OCI-LY1 (cell line): ENCODE measurements around the gene IL1RAPL1.

ENCODE experiments used
- H2AFZ ChIP-seq: fragments of 200-600 bp; sonication (generic), shearing (Covaris generic); 2 replicates; pipeline ENCODE4 v1.6.0; 2014; ENCODE audit warnings: antibody characterized with exemption, mild to moderate bottlenecking, low read length
- H3F3A ChIP-seq: fragments of 200-600 bp; sonication (generic), shearing (Covaris generic); 2 replicates; pipeline ENCODE4 v1.6.0; 2014; ENCODE audit warnings: mild to moderate bottlenecking, antibody characterized with exemption, low read length, moderate library complexity; ENCODE audit not compliant: insufficient read depth
- H3K27ac ChIP-seq: fragments of 200-600 bp; sonication (generic); 2 replicates; pipeline ENCODE4 v1.5.1; 2014; ENCODE audit warnings: low read length, mixed run types, mild to moderate bottlenecking, low read depth; ENCODE audit not compliant: poor library complexity, severe bottlenecking
- H3K27me3 ChIP-seq: fragments of 200-600 bp; sonication (generic); 2 replicates; pipeline ENCODE4 v1.6.0; 2014; ENCODE audit warnings: antibody characterized with exemption, mild to moderate bottlenecking, low read length, moderate library complexity; ENCODE audit not compliant: insufficient read depth
- H3K36me3 ChIP-seq: fragments of 200-600 bp; sonication (generic); 2 replicates; pipeline ENCODE4 v1.6.1; 2014; ENCODE audit warnings: mild to moderate bottlenecking, antibody characterized with exemption, low read length, moderate library complexity, mixed read lengths; ENCODE audit not compliant: insufficient read depth
- H3K4me1 ChIP-seq: fragments of 200-600 bp; sonication (generic); 2 replicates; pipeline ENCODE4 v1.5.1; 2014; ENCODE audit warnings: mild to moderate bottlenecking, low read length, moderate library complexity; ENCODE audit not compliant: insufficient read depth, severe bottlenecking
- H3K4me2 ChIP-seq: fragments of 200-600 bp; sonication (generic), shearing (Covaris generic); 2 replicates; pipeline ENCODE4 v1.6.1; 2014; ENCODE audit warnings: low read length
- H3K4me3 ChIP-seq: fragments of 200-600 bp; sonication (generic); 2 replicates; pipeline ENCODE4 v1.5.1; 2014; ENCODE audit warnings: low read length, low read depth, mild to moderate bottlenecking, mixed read lengths; ENCODE audit not compliant: poor library complexity, severe bottlenecking
- H3K79me2 ChIP-seq: fragments of 200-600 bp; shearing (Covaris generic); 2 replicates; pipeline ENCODE4 v1.6.1; 2016; ENCODE audit warnings: mixed run types, low read length, mixed read lengths; ENCODE audit not compliant: insufficient read depth
- H3K9ac ChIP-seq: fragments of 200-600 bp; sonication (generic), shearing (Covaris generic); 2 replicates; pipeline ENCODE4 v1.6.1; 2014; ENCODE audit warnings: mild to moderate bottlenecking, low read length, mixed read lengths
- H3K9me2 ChIP-seq: fragments of 200-600 bp; sonication (generic), shearing (Covaris generic); 2 replicates; pipeline ENCODE4 v1.6.1; 2014; ENCODE audit warnings: low read depth, mild to moderate bottlenecking, low read length, mixed read lengths
- H3K9me3 ChIP-seq: fragments of 200-600 bp; shearing (Covaris generic); 2 replicates; pipeline ENCODE4 v1.6.1; 2014; ENCODE audit warnings: low read length, mixed read lengths
- H4K20me1 ChIP-seq: fragments of 200-600 bp; sonication (generic), shearing (Covaris generic); 2 replicates; pipeline ENCODE4 v1.6.0; 2016; ENCODE audit warnings: mild to moderate bottlenecking, low read length; ENCODE audit not compliant: insufficient read depth
- CTCF ChIP-seq: fragments of 200-600 bp; sonication (generic), shearing (Covaris generic); IDR thresholded peaks from 2 replicates; pipeline ENCODE4 v1.5.1; 2017; ENCODE audit warnings: mild to moderate bottlenecking, antibody characterized with exemption, low read length, moderate library complexity, mixed read lengths
- EZH2 ChIP-seq: fragments of 200-600 bp; sonication (generic), shearing (Covaris generic); IDR thresholded peaks from 2 replicates; pipeline ENCODE4 v1.8.0; 2017; ENCODE audit warnings: borderline replicate concordance, mixed run types, mild to moderate bottlenecking, antibody characterized with exemption, low read length, moderate library complexity, mixed read lengths

The IL1RAPL1 gene

GRCh38 chrX:29172880-29173279 lies 585.6 kb downstream of the IL1RAPL1 start:
- H2AFZ ChIP-seq = no peak overlapping the region
- H3K9me2 ChIP-seq = no peaks in the 10 kb centered on the region
- no peaks in the 10 kb centered on the region for H3K4me1 ChIP-seq
- H3K9me3 ChIP-seq = no peaks in the 10 kb centered on the region
- no peak overlapping the region for H3K4me3 ChIP-seq
- H3K36me3 ChIP-seq = no peaks in the 10 kb centered on the region
- no peak overlapping the region for H3K4me2 ChIP-seq
- no peak for TF ChIP-seq EZH2
- TF ChIP-seq CTCF = no peak
- H3K79me2 ChIP-seq = no peaks in the 10 kb centered on the region
- no peaks in the 10 kb centered on the region for H3K27me3 ChIP-seq
- no peaks in the 10 kb centered on the region for H4K20me1 ChIP-seq
- H3K27ac ChIP-seq = no peak overlapping the region
- H3K9ac ChIP-seq = no peak overlapping the region
- no peaks in the 10 kb centered on the region for H3F3A ChIP-seq

- Histone ChIP-seq H3K4me2 (no peak overlapping the region), H3K4me1 (no peaks in the 10 kb centered on the region), H3K9me3 (no peaks in the 10 kb centered on the region), H3K79me2 (no peaks in the 10 kb centered on the region), H2AFZ (no peak overlapping the region), H4K20me1 (no peaks in the 10 kb centered on the region), H3K4me3 (no peak overlapping the region), H3K27me3 (no peaks in the 10 kb centered on the region), H3K9ac (no peak overlapping the region), H3F3A (no peaks in the 10 kb centered on the region), H3K9me2 (no peaks in the 10 kb centered on the region), H3K27ac (no peak overlapping the region), H3K36me3 (no peaks in the 10 kb centered on the region)
- TF ChIP-seq CTCF = no peak
- no peak for TF ChIP-seq EZH2
Observed at GRCh38 chrX:29187264-29187663, 600.0 kb downstream of the IL1RAPL1 start.

GRCh38 chrX:29196501-29196900 lies 609.3 kb downstream of the IL1RAPL1 start:
- Histone ChIP-seq H2AFZ (no peak overlapping the region), H4K20me1 (no peaks in the 10 kb centered on the region), H3K27me3 (no peaks in the 10 kb centered on the region), H3F3A (no peaks in the 10 kb centered on the region), H3K4me1 (no peaks in the 10 kb centered on the region), H3K4me3 (no peak overlapping the region), H3K9ac (no peak overlapping the region), H3K36me3 (no peaks in the 10 kb centered on the region), H3K9me2 (no peaks in the 10 kb centered on the region), H3K27ac (no peak overlapping the region), H3K79me2 (no peaks in the 10 kb centered on the region), H3K4me2 (no peak overlapping the region), H3K9me3 (no peaks in the 10 kb centered on the region)
- TF ChIP-seq EZH2 (no peak), CTCF (no peak)
